Colonic mucosa (tissue), 4 donors: ENCODE results near the gene ETV7. TPM values are rescaled to one million over a fixed set of nuclear protein-coding genes. Genes with fewer than 3 reads are reported as not detected.
"Not testable (repeated sequence)": the region's sequence is repeated elsewhere in the genome, so short reads cannot be mapped to it uniquely, and the experiment has no call there.

Experiments
- DNase-seq: peaks from one replicate; pipeline ENCODE4 v3.0.0-alpha.2; 2020
- H3K27ac ChIP-seq: fragments of 200-600 bp; one replicate; pipeline ENCODE4 v1.8.0; 2021
- H3K27me3 ChIP-seq: fragments of 200-600 bp; one replicate; pipeline ENCODE4 v1.8.0; 2021
- H3K36me3 ChIP-seq: fragments of 200-600 bp; one replicate; pipeline ENCODE4 v1.8.0; 2021
- H3K4me1 ChIP-seq: fragments of 200-600 bp; one replicate; pipeline ENCODE4 v1.8.0; 2021; ENCODE audit warnings: mild to moderate bottlenecking
- H3K4me3 ChIP-seq: fragments of 200-600 bp; one replicate; pipeline ENCODE4 v1.8.0; 2021
- H3K9ac ChIP-seq, 2 donors: one replicate each; pipeline ENCODE4 v1.7.0; 2013; ENCODE audit warnings: control low read depth in 2 of 2, low read depth in 2 of 2, low read length in 2 of 2
- H3K9me3 ChIP-seq: fragments of 200-600 bp; one replicate; pipeline ENCODE4 v1.8.0; 2021
- intact Hi-C: fragments of 100-400 bp; cut with DNase I; formaldehyde crosslinking; loops from one replicate; pipeline ENCODE4 v1.14.1; 2022
- total RNA-seq, 2 donors: library from RNA; stranded (reverse); fragmentation: NEBNext Ultra II Directional in 1 of 2; extraction: Animal tissue kit (Norgen Biotek cat#: 25700) in 1 of 2; gene quantifications; one replicate each; pipeline ENCODE4 v1.2.1, GENCODE V29; 2021
- TF ChIP-seq, protein P1 (sequence below): fragments of 200-600 bp; IDR thresholded peaks from one replicate; pipeline ENCODE4 v1.8.0; 2022; ENCODE audit warnings: antibody characterized with exemption, mild to moderate bottlenecking
- donor health status: healthy.
- donor health status: DM: no; HTN: no; CAD: no.
- donor health status: DM: no; HTN: no; CAD: no.

The ETV7 gene
- total RNA-seq, 2 donors from 2014 or later: 2.9 to 4.5 TPM

DNA sequence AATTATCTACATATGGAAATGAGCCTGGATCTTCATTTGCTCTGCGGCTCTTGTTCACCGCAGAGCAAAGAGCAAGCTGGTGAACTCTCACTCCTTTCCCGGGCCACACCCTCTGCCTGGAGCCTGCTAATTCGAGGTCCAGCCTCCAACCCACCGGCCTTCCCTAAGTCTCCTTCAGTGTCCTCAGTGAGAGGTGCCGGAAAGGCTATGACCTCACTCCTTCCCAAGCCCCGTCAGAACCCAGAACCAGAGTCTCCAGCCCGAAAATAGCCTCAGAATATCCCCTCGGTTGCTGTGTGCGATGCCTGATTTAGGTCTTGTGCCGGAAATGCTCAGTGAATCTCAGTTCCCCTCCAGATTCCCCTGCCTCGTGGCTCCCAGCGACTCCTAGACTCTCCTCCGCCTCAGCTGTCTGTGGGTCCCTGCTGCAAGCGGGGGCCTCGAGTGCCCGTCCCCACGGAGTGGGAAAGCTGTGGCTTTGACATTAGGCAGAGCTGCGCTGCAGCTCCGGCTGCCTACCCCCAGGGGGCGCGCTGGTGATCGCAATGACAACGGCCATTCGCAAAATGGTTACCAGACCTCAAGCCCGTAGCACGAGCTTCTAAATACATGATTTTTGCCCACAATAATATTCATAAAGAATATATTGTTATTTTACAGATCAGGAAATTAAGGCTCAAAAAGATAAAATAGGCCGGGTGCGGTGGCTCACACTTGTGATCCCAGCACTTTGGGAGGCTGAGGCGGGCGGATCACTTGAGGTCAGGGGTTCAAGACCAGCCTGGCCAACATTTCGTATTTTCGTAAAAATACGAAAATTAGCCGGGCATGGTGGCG is 46.6 kb downstream of the ETV7 start:
- Histone ChIP-seq H3K9ac (peak overlapping the region; percentile 81 to 91), H3K4me1 (peaks cover 4% of the 10 kb centered on the region), H3K9me3 (no peaks in the 10 kb centered on the region), H3K27ac (peak overlapping the region; percentile 89), H3K27me3 (no peaks in the 10 kb centered on the region), H3K36me3 (no peaks in the 10 kb centered on the region), H3K4me3 (peak overlapping the region; percentile 31)
- TF ChIP-seq, protein P1, sequence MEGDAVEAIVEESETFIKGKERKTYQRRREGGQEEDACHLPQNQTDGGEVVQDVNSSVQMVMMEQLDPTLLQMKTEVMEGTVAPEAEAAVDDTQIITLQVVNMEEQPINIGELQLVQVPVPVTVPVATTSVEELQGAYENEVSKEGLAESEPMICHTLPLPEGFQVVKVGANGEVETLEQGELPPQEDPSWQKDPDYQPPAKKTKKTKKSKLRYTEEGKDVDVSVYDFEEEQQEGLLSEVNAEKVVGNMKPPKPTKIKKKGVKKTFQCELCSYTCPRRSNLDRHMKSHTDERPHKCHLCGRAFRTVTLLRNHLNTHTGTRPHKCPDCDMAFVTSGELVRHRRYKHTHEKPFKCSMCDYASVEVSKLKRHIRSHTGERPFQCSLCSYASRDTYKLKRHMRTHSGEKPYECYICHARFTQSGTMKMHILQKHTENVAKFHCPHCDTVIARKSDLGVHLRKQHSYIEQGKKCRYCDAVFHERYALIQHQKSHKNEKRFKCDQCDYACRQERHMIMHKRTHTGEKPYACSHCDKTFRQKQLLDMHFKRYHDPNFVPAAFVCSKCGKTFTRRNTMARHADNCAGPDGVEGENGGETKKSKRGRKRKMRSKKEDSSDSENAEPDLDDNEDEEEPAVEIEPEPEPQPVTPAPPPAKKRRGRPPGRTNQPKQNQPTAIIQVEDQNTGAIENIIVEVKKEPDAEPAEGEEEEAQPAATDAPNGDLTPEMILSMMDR: peak; percentile 99
- intact Hi-C loops: no loop called here
- DNase-seq: peak; percentile 87

- H3K4me3 ChIP-seq: no peak overlapping the region
- peak overlapping the region; percentile 89 for H3K27ac ChIP-seq
Measured at GRCh38 chr6:36340306-36340617, 47.2 kb downstream of the ETV7 start.

DNA sequence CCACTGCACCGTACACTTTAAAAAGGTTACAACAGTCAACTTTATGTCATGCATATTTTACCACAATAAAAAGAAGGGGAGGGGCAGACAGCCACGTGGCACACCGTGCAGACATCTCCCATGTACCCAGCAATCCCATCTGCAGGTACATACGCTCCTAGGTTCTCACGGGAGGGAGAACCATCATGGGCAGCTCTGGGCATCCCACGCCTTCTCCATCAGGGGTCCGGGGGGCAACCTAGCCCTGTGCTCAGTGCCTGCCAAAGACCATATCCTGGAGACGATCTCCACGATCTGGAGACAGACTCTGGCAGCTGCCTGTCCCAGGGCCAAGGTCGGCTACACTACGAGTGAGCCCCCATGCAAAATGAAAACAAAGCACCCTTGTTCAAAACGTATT is 48.3 kb downstream of the ETV7 start:
- H3K4me3 ChIP-seq: no peak overlapping the region
- peak; percentile 59 for DNase-seq
- H3K36me3 ChIP-seq: no peaks in the 10 kb centered on the region
- H3K9me3 ChIP-seq: no peaks in the 10 kb centered on the region
- TF ChIP-seq, protein P1: no peak
- H3K4me1 ChIP-seq: peaks cover 4% of the 10 kb centered on the region
- no peaks in the 10 kb centered on the region for H3K27me3 ChIP-seq
- intact Hi-C loops: no loop called here
- peak overlapping the region in 1 of 2 donors; percentile 91 for H3K9ac ChIP-seq
- no peak overlapping the region for H3K27ac ChIP-seq

More at GRCh38 chr6:36340306-36340617, 47.2 kb downstream of the ETV7 start:
- no peaks in the 10 kb centered on the region for H3K9me3 ChIP-seq
- peaks cover 4% of the 10 kb centered on the region for H3K4me1 ChIP-seq
- TF ChIP-seq, protein P1: no peak
- intact Hi-C loops: no loop called here
- no peaks in the 10 kb centered on the region for H3K27me3 ChIP-seq
- H3K9ac ChIP-seq: peak overlapping the region in 1 of 2 donors; percentile 91
- no peaks in the 10 kb centered on the region for H3K36me3 ChIP-seq
- DNase-seq: no peak

DNA sequence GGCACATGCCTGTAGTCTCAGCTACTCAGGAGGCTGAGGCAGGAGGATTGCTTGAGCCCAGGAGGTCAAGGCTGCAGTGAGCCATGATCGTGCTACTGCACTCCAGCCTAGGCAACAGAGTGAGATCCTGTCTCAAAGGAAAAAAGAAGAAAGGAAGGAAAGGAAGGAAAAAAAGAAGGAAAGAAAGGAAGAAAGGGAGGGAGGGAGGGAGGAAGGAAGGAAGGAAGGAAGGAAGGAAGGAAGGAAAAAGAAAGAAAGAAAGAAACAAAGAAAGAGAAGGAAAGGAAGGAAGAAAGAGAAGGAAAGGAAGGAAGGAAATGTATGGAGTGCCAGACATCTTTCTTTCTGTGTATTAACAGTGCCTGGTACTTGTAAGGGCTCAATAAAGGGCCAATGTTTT is 49.2 kb downstream of the ETV7 start:
- intact Hi-C loops, DNase-seq, H3K9me3 ChIP-seq, H3K4me1 ChIP-seq, H3K36me3 ChIP-seq, H3K4me3 ChIP-seq, H3K27me3 ChIP-seq, H3K9ac ChIP-seq: not testable (repeated sequence)
- peak overlapping the region; percentile 29 for H3K27ac ChIP-seq

GRCh38 chr6:36337814-36338213 is 49.7 kb downstream of the ETV7 start:
- no peak for DNase-seq
- H3K27me3 ChIP-seq: no peaks in the 10 kb centered on the region
- no peak overlapping the region for H3K9ac ChIP-seq
- H3K36me3 ChIP-seq: no peaks in the 10 kb centered on the region
- no peaks in the 10 kb centered on the region for H3K9me3 ChIP-seq
- H3K4me1 ChIP-seq: peaks cover 4% of the 10 kb centered on the region
- intact Hi-C loops: no loop called here
- no peak overlapping the region for H3K4me3 ChIP-seq
- H3K27ac ChIP-seq: no peak overlapping the region
- TF ChIP-seq, protein P1: no peak

GRCh38 chr6:36336779-36337241 is 50.7 kb downstream of the ETV7 start, which contains the start of gene BNIP5:
Gene BNIP5 (minus strand): TSS chr6:36336888. CDS start chr6:36330690, 6,198 bp downstream.
- Histone ChIP-seq H3K36me3 (no peaks in the 10 kb centered on the region), H3K4me1 (peaks cover 4% of the 10 kb centered on the region), H3K4me3 (peak within 1 kb of the TSS; percentile 9), H3K27me3 (no peaks in the 10 kb centered on the region), H3K9ac (peak within 1 kb of the TSS in 1 of 2 donors; percentile 77), H3K9me3 (no peaks in the 10 kb centered on the region), H3K27ac (peak within 1 kb of the TSS; percentile 89)
- TF ChIP-seq, protein P1: no peak
- intact Hi-C loops: no loop called here
- peak; percentile 83 for DNase-seq
